IPS-20b (cell line): ENCODE data around the gene SERPINB5.
"Not testable (repeated sequence)": the region's sequence is repeated elsewhere in the genome, so short reads cannot be mapped to it uniquely, and the experiment has no call there.

Experiments used
- H3K27ac ChIP-seq: one replicate; pipeline ENCODE4 v1.5.1; 2013; ENCODE audit warnings: low read length
- H3K27me3 ChIP-seq: 2 replicates; pipeline ENCODE4 v1.6.1; 2013; ENCODE audit warnings: mild to moderate bottlenecking, low read length, inconsistent platforms; ENCODE audit not compliant: insufficient read depth
- H3K36me3 ChIP-seq: 2 replicates; pipeline ENCODE4 v1.6.1; 2013; ENCODE audit warnings: low read depth, mild to moderate bottlenecking, inconsistent platforms, low read length, moderate library complexity; ENCODE audit not compliant: insufficient read depth
- H3K4me1 ChIP-seq: 2 replicates; pipeline ENCODE4 v1.6.1; 2013; ENCODE audit warnings: mild to moderate bottlenecking, control low read depth, inconsistent platforms, low read length, moderate library complexity; ENCODE audit not compliant: insufficient read depth
- H3K4me3 ChIP-seq: 2 replicates; pipeline ENCODE4 v1.5.1; 2013; ENCODE audit warnings: mild to moderate bottlenecking, low read length, inconsistent platforms
- H3K9ac ChIP-seq: 2 replicates; pipeline ENCODE4 v1.6.1; 2013; ENCODE audit warnings: low read depth, mild to moderate bottlenecking, inconsistent platforms, low read length, moderate library complexity
- H3K9me3 ChIP-seq: 2 replicates; pipeline ENCODE4 v1.6.1; 2013; ENCODE audit warnings: mild to moderate bottlenecking, low read depth, low read length, inconsistent platforms; ENCODE audit not compliant: insufficient read depth

The SERPINB5 gene

GRCh38 chr18:63446266-63446665 is 30.5 kb upstream of the SERPINB5 start:
- H3K4me3 ChIP-seq: no peak overlapping the region
- no peak overlapping the region for H3K9ac ChIP-seq
- no peaks in the 10 kb centered on the region for H3K4me1 ChIP-seq
- H3K9me3 ChIP-seq: no peaks in the 10 kb centered on the region
- H3K36me3 ChIP-seq: no peaks in the 10 kb centered on the region
- no peaks in the 10 kb centered on the region for H3K27me3 ChIP-seq
- H3K27ac ChIP-seq: no peak overlapping the region

GRCh38 chr18:63447066-63447465 is 29.7 kb upstream of the SERPINB5 start:
- no peak overlapping the region for H3K4me3 ChIP-seq
- H3K9ac ChIP-seq: no peak overlapping the region
- no peak overlapping the region for H3K27ac ChIP-seq
- no peaks in the 10 kb centered on the region for H3K27me3 ChIP-seq
- H3K36me3 ChIP-seq: no peaks in the 10 kb centered on the region
- H3K9me3 ChIP-seq: no peaks in the 10 kb centered on the region
- no peaks in the 10 kb centered on the region for H3K4me1 ChIP-seq

- H3K9ac ChIP-seq: no peak overlapping the region
- H3K9me3 ChIP-seq: no peaks in the 10 kb centered on the region
- H3K27me3 ChIP-seq: no peaks in the 10 kb centered on the region
- H3K36me3 ChIP-seq: no peaks in the 10 kb centered on the region
- H3K27ac ChIP-seq: no peak overlapping the region
- no peaks in the 10 kb centered on the region for H3K4me1 ChIP-seq
- H3K4me3 ChIP-seq: no peak overlapping the region
Measured at GRCh38 chr18:63449426-63449825, 27.3 kb upstream of the SERPINB5 start.

- Histone ChIP-seq H3K9ac (no peak overlapping the region), H3K36me3 (no peaks in the 10 kb centered on the region), H3K4me1 (no peaks in the 10 kb centered on the region), H3K4me3 (no peak overlapping the region), H3K9me3 (no peaks in the 10 kb centered on the region), H3K27ac (no peak overlapping the region), H3K27me3 (no peaks in the 10 kb centered on the region)
Measured at GRCh38 chr18:63451799-63452660, 24.7 kb upstream of the SERPINB5 start.

- not testable (repeated sequence) for H3K27me3 ChIP-seq, H3K36me3 ChIP-seq, H3K9me3 ChIP-seq, H3K4me1 ChIP-seq, H3K9ac ChIP-seq, H3K4me3 ChIP-seq, H3K27ac ChIP-seq
Measured at GRCh38 chr18:63452751-63453150, 24.0 kb upstream of the SERPINB5 start.

GRCh38 chr18:63454497-63454896 is 22.3 kb upstream of the SERPINB5 start:
- Histone ChIP-seq H3K4me3 (no peak overlapping the region), H3K27ac (no peak overlapping the region), H3K4me1 (no peaks in the 10 kb centered on the region), H3K36me3 (no peaks in the 10 kb centered on the region), H3K9me3 (no peaks in the 10 kb centered on the region), H3K9ac (no peak overlapping the region), H3K27me3 (no peaks in the 10 kb centered on the region)

- H3K27me3 ChIP-seq: no peaks in the 10 kb centered on the region
- H3K4me3 ChIP-seq: no peak overlapping the region
- H3K36me3 ChIP-seq: no peaks in the 10 kb centered on the region
- no peak overlapping the region for H3K9ac ChIP-seq
- H3K9me3 ChIP-seq: no peaks in the 10 kb centered on the region
- H3K4me1 ChIP-seq: no peaks in the 10 kb centered on the region
- no peak overlapping the region for H3K27ac ChIP-seq
Measured at GRCh38 chr18:63457977-63458376, 18.8 kb upstream of the SERPINB5 start.

GRCh38 chr18:63460414-63460813 is 16.3 kb upstream of the SERPINB5 start:
- H3K9me3 ChIP-seq: no peaks in the 10 kb centered on the region
- no peak overlapping the region for H3K27ac ChIP-seq
- no peaks in the 10 kb centered on the region for H3K36me3 ChIP-seq
- H3K4me3 ChIP-seq: no peak overlapping the region
- H3K4me1 ChIP-seq: no peaks in the 10 kb centered on the region
- no peaks in the 10 kb centered on the region for H3K27me3 ChIP-seq
- no peak overlapping the region for H3K9ac ChIP-seq

GRCh38 chr18:63464434-63464833 is 12.3 kb upstream of the SERPINB5 start:
- H3K4me1 ChIP-seq: no peaks in the 10 kb centered on the region
- no peaks in the 10 kb centered on the region for H3K9me3 ChIP-seq
- H3K9ac ChIP-seq: no peak overlapping the region
- no peaks in the 10 kb centered on the region for H3K27me3 ChIP-seq
- H3K27ac ChIP-seq: no peak overlapping the region
- H3K36me3 ChIP-seq: no peaks in the 10 kb centered on the region
- H3K4me3 ChIP-seq: no peak overlapping the region

GRCh38 chr18:63465059-63465458 is 11.7 kb upstream of the SERPINB5 start:
- Histone ChIP-seq H3K36me3 (no peaks in the 10 kb centered on the region), H3K4me3 (no peak overlapping the region), H3K27me3 (no peaks in the 10 kb centered on the region), H3K27ac (no peak overlapping the region), H3K9me3 (no peaks in the 10 kb centered on the region), H3K4me1 (no peaks in the 10 kb centered on the region), H3K9ac (no peak overlapping the region)

GRCh38 chr18:63467699-63468098 is 9.1 kb upstream of the SERPINB5 start:
- H3K9ac ChIP-seq: no peak overlapping the region

GRCh38 chr18:63468575-63468974 is 8.2 kb upstream of the SERPINB5 start:
- H3K9me3 ChIP-seq: no peaks in the 10 kb centered on the region
- no peak overlapping the region for H3K4me3 ChIP-seq
- H3K9ac ChIP-seq: no peak overlapping the region
- no peaks in the 10 kb centered on the region for H3K4me1 ChIP-seq
- H3K27ac ChIP-seq: no peak overlapping the region
- no peaks in the 10 kb centered on the region for H3K27me3 ChIP-seq
- no peaks in the 10 kb centered on the region for H3K36me3 ChIP-seq

More at GRCh38 chr18:63467699-63468098, 9.1 kb upstream of the SERPINB5 start:
- Histone ChIP-seq H3K36me3 (no peaks in the 10 kb centered on the region), H3K4me1 (no peaks in the 10 kb centered on the region), H3K27me3 (no peaks in the 10 kb centered on the region), H3K9me3 (no peaks in the 10 kb centered on the region), H3K4me3 (no peak overlapping the region), H3K27ac (no peak overlapping the region)
